ENCODE measurements around the gene KMT2C.

The KMT2C gene

DNA sequence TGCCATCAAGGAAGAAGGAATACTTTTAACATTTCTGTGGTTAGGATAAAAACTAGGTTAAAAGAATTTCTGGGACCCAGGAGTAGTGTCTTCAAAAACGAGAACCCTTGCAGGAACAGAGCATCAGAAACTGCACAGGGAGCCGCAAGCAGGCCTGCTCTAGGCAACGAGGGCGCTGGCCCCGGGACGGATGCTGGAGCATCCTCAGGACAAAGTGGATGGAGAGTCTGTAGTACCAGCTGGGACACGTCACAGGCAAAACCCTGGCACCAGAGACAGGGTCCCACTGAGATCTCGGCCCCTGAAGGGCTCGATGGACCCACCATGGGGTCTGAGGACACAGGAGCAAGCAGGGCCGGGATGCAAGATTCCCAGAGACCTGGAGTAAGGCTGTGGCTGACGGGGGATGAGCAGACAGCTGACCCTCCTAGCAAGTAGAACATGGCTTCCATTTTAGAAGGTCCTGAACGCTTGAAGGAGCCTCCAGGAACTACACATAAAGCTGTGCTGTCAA lies 303.8 kb downstream of the KMT2C start:
- no peak for DNase-seq

DNA sequence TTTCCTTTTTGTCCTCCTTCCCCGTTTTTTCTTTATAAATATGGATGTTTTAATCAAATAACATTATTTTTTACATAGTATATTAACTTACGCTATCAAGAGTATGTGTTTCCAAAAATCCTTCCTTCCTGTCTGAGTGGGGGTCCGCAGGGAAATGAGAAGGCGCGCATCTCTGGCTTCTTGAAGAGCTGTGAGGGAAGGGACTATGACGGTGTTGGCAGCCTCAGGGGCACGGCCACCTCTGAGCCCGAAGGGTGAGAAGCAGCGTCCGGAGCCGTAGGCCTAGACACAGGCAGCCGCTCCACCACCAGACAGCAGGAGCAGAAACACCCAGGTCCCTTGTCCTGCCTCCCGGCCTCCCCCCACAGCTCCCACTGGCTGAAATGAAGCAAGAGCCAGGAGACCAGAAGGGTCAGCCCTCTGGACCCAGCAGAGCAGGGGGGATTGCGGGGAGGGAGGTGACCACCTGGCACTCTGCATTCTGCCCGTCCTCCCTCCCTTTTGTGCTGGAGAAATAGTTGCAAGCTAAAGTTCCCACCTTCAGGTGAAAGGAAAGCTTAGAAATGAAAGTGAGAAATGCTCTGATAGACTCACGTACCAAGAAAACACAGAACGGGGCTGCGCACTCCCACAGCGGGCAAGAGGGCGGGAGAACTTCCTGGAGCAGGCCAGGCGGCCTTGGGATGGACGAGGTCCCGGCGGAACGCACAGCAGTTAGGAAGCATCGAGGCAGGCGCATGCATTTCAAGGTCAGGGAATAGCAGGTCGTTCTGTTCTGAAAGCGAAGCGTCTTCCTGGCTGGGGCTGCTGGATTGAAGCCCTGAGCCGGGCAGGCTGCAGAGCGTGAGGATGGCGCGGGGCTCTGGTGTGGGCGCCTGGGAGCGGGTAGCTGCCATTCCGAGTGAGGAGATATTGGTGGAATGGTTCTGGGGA lies 304.9 kb downstream of the KMT2C start:
- DNase-seq: no peak

DNA sequence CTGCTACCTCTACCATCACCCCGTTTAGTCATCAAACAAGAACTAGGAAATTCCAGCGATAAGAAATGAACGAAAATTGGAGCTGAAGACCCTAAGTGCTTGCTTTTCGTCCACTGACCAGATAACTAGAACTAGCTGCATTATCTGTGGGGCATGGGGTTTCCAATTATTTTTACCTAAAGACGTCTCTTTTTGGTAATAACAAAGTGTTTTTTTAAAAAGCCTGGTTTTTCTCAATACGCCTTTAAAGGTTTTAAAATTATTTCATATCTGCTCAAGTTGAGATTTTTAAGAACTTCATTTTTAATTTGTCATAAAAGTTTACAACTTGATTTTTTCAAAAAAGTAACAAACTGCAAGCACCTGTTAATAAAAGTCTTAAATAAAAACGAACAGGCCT lies 306.1 kb downstream of the KMT2C start:
- DNase-seq: no peak

DNA sequence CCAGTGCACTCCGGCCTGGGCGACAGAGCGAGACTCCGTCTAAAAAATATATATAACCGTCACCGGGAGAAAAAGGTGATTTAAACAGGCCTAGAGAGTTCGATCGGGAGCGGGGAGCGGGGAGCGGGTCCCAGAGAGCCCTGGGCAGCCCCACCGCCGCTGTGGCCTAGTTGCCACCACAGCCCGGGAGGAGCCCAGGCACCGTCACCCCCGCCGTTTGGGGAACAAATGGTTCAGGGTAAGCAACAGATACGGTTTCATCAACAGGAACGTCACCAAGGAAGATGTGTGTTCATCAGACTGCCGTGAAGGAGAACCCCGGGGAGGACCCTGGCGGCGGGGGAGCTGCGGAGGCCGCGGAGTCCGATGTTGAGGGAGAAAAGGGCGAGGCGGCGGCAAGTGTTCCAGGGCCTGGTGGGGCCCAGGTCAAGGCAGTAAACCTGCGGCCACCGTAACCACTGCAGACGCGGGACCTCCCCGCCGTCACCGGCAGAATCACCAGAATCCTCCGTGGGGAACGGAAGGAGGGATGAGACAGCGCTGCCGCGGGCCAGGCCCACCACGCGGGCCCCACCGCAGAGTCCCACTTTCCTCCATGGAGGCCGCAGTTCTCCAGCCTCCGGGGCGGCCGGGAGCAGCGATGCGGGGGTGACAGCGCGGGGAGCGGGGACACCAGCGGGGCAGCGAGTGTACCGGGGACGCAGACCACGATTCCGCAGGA lies 306.9 kb downstream of the KMT2C start:
- no peak for DNase-seq

DNA sequence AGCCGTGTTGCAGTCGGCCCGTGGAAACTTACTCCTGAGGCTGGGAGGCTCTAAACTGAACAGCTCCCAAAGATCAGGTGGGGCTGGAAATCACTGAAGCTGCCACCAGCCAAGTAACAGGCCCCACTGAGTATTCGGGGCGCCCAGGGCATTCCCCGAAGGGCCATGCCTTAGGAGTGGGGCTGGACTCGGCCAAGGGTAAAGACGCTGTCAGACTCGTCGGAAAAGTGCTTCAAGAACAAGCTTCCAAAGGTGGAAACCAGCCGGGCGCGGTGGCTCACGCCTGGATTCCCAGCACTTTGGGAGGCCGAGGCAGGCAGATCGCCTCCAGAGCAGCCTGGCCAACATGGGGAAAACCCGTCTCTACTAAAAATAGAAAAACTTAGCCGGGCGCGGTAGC lies 307.6 kb downstream of the KMT2C start:
- DNase-seq: no peak

DNA sequence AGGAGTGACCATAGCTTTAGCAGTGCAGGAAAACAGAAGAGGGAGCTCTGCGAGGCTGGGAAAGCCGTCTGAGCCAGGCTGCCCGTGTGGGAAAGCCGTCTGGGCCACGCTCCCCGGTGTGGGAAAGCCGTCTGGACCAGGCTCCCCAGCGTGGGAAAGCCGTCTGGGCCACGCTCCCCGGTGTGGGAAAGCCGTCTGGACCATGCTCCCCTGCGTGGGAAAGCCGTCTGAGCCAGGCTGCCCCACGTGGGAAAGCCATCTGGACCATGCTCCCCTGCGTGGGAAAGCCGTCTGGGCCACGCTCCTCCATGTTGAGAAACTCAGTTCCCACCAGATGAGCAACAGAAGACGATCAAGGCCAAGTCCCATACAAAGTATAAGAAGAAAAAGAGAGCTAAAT lies 308.6 kb downstream of the KMT2C start:
- DNase-seq: no peak

DNA sequence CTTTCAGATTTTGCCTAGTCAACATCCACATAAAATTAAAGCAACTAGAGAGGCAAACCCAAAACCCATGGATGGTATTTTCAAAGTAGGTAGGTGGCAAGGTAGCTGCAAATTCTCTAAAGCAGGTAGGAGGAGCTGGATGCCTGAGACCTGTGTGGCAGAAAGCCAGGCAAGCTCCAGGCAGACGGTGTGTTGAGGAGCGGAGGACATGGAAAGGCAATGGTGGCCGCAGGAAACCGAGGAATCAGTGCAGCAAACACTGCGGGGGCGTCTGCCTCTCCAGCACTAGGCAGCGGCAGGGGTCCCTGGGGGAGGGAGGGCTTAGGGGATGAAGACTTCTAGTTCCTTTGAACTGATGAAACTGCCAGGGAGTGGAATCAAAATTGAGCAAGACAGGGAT lies 309.1 kb downstream of the KMT2C start:
- DNase-seq: no peak

DNA sequence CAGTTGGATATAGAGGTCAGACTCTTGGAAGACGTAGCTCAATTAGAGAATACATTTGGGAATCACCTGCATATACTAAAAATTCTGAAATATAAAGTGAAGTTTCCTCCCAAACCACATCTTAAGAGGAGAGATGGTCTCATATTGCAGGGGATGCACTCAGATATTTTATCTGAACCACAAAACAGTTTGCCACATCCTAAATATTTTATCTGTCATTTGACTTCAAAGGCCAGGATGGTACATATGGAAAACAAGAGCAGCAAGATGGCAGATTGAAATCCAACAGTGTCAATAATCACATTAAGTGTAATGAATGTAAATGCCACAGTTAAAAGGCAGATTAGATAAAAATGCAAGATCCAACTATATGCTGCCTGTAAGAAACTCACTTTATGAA lies 313.3 kb downstream of the KMT2C start:
- DNase-seq: no peak

DNA sequence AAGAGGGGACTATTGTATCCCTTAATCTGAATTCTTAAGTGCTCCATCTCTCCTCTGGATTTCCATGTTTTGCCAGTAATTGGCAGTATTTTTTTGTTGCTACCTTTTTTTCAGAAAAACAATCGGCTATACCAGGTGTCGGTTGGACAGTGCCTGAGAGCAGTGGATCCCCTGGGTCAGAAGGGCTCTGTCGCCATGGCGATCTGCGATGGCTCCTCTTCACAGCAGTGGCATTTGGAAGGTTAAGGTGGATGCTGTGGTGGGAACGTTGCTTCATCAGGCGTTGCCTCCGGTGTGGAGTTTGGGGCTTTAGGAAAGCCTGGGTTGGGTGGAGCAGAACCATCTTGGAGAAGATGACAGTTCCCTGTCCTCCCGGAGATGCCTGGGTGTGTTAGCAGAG lies 314.4 kb downstream of the KMT2C start:
- no peak for DNase-seq

DNA sequence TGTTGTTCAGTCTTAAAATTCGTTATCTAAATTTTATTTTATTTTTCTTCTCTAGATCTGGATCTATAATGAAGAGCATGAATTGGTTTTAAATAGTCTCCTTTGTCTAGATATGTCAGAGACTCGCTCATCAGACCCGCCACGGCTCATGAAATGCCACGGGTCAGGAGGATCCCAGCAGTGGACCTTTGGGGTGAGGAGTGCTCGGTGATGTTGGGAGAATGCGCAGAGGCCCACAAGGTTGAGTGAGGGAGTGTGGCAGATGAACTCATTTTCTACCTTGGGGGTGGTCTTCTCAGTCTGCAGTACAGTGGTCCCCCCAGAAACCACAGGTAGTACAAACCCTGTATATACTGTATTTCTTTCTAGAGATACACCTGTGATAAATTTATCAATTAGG lies 315.0 kb downstream of the KMT2C start:
- no peak for DNase-seq

DNA sequence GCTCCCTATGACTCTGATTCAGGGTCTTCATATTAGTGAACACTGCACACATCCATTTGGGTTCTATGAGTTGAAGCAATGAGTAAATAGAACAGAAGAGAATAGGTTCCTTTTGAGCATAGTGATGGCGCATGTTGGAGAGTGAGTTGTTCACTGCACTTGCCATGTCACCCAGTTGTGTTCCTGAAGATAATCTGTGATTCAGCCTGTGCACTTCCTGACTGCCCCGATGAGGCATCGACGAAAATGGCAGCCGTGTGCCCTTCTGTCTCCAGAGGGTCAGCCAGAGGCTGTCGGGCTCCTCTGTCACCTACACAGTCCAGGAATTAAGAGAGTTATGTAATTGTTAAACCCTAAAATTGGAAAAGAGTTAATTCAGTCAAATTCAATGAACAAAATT lies 315.6 kb downstream of the KMT2C start:
- DNase-seq: no peak

DNA sequence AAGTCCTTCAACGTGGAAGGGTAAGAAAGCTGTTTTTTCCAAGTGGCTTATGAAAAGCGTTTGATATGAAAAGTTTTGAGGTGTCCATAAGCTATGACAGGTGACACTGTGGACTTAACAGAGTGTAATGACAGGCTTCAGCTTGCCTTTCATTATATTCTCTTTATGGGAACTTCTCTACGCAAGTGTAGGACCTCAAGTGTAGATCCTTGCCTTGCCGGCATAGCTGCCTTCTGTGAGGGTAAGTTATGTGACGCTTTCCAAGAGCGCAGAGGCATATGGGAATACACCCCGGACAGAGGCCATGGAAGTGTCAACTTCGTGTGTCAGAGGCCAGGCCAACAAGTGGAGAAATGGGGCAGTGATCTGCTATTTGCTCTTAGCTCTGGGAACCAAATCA lies 318.4 kb downstream of the KMT2C start:
- no peak for DNase-seq

DNA sequence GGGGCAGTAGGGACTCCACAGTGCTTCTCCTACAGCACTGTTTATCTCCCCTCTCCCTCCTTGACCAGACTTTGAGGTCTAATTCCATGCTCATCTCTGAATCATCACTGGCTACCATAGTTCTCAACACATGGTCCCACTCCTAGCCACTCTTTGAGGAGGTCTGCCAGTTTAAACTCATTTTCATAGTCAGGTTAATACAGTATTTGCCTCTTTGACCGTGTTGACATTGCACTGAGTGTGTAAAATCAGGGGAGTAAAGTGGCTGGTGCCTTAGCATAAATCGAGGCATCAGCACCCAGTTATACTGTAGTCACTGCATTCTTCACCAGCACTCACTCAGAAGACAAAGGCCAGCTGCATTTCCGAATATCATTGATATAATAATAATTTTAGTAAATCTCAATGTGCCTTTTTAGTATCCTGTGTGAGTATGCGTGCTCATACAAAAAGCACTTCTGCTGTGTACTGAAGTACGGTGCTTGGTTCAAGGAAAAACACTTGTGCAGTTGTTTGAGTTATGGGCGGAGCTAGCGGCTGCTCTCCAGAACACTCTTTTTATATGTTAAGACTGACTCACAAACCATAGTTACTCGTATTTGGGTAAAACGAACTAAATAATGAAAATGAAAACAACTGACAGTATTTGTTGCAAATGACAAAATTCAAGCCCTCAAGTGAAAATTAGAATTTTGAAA lies 320.6 kb downstream of the KMT2C start:
- no peak for DNase-seq

DNA sequence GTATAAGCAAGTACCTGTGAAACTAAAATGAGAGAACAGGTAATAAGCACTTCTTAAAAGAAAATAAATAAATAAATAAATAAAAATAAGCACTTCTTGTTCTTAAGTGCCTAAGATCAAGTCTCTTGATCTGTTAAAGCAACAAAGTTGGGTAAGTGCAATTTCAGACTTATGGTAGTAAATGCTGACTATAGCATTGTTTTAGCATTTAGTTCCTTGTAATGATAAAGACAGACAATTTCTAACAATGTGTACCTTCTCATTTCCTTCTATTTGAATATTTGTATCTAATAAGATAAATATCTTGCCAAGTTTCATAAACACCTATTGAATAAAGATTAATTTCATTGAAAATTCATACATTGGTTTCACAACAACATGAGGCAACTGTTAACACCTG lies 323.0 kb downstream of the KMT2C start:
- no peak for DNase-seq

DNA sequence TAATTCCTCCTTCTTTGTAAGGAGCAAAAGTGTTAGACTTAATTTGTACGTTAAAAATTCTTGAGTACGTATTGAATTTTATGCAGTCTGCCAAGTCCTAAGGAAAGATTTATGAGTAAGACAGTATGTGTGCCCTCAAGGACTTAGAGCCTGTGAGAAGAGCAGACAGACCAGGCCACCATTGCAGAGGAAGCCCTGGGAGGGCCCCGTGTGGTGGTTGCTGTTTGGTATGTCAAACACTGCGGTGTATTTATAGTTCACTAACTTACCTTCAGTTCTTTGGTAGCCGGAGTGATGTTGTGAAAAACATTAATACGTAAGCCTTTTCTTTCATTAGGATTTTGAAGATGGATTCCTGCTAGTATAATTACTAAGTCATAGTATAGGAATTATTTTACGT lies 327.4 kb downstream of the KMT2C start:
- DNase-seq: no peak

DNA sequence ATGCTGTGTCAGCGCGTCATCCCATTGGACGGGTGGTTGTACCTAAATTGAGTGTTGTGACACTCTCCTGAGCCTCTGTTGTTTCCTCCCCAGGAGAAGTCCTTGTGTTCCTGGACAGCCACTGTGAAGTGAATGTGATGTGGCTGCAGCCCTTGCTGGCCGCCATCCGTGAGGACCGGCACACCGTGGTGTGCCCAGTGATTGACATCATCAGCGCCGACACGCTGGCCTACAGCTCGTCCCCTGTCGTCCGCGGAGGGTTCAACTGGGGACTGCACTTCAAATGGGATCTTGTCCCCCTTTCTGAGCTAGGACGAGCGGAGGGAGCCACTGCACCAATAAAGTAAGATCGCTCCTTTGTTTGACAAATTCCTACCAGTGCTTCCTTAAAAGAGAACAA lies 327.9 kb downstream of the KMT2C start:
- no peak for DNase-seq

DNA sequence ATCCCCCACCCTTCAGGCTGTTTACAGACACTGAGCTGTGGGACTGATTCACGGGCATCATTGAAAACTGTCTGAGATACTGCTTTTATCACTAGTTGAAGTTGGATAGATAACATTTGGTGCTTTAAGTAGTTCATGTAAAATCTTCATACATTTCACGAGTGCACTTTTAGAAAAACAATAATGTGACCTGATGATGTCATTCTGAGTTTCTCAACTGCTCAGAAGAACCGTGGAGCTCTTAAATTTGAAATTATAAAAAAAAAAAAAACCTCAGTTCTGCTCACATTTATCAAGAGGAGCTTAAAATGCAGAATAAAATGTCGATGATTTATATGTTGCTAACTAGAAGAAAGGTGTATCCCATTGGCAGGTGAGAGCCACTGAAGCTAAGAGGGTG lies 328.8 kb downstream of the KMT2C start:
- no peak for DNase-seq

DNA sequence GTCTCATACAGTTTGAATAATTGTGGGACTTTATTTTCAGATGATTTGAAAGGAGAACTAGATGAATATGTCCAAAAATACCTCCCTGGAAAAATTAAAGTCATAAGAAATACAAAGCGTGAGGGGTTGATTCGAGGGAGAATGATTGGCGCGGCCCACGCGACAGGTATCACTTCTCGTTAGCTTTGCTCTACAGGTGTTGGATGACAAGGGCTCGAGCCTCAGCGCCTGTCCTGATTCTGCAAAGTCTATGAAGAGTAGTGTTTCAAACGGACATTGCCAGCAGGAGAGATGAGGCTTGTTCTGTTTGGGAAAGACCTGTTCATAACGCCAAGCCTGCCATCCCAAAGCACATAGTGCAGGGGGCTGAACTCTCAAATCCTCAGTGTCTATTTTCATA lies 330.6 kb downstream of the KMT2C start:
- no peak for DNase-seq

DNA sequence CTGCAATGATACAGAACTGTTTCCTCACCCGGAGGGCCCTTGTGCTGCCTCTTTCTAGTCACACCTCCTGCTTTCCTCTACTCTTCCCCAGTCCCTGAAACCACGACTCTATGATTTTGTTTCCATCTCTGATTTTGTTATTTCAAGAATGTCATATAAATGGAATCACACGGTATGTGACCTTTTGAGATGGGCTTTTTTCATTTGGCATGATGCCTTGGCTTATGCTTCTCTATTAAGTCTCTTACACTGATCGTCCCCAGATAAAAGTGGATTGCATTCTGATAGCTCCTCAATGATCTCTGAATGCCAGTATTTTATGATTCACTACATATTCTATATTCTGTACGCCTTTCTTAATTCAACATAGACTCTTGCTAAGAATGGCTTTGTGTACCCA lies 332.1 kb downstream of the KMT2C start:
- DNase-seq: no peak

DNA sequence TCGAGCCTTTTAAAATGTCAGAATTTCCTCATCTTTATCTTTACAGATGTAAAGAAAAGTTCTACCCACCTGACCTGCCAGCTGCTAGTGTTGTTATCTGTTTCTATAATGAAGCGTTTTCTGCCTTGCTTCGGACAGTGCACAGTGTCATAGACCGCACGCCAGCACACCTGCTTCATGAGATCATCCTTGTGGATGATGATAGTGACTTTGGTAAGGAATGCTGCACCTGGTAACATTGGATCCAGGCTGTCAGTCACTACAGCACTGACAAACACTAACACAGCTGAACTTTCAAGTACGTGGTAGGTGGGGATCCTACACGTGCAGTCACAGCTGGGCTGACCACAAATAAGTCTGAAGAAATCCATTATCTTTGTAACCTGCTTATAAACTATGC lies 332.7 kb downstream of the KMT2C start:
- no peak for DNase-seq

DNA sequence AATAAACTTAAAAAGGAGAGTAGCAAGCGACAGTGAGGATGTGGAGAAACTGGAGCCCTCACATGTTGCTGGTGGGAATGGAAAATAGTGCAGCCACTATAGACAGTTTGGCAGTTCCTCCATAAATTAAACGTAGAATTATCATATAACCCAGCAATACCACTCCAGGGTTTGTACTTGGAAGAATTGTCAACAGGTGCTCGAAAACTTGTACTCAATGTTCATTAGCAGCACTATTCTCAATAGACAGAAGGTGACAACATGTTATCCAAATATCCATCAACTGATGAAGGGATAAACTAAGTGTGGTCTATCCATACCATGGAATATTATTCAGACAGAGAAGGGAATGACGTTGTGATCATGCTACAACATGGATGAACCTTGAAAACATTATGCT lies 338.5 kb downstream of the KMT2C start:
- DNase-seq: no peak

DNA sequence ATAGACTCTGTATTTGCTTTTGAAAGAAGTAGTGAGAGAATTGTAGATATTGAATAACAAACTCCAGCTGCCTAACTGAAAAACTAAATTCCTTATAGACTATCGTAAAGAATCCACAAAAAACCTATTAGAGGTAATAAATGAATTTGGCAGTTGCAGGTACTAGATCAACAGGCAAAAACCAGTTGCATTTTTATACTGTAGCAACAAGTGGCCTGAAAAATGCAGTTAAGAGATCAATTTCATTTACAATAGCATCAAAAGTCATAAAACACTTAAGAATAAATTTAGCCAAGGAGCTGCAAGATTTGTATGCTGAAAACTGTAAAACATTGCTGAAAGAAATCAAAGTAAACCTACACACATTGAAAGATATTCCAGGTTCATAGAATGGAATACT lies 340.0 kb downstream of the KMT2C start:
- DNase-seq: no peak

DNA sequence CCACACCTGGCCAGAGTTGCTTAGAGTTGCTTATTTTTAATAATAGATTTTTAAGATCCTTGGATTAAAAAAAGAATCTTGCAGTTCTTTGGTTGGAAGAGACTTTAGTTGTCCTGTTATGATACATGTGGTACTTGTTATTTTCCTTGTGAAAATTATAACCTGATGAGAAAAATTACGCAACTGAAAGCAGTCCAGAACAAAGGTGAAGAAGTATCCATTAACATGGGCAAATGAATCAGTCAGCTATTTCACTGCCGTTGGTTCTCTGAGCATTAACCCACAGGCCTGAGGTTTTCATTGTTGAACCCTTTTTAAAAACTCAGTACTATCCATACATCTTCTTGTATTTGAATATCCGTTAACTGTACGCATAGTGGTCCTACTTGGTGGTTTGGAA lies 342.1 kb downstream of the KMT2C start:
- DNase-seq: no peak

DNA sequence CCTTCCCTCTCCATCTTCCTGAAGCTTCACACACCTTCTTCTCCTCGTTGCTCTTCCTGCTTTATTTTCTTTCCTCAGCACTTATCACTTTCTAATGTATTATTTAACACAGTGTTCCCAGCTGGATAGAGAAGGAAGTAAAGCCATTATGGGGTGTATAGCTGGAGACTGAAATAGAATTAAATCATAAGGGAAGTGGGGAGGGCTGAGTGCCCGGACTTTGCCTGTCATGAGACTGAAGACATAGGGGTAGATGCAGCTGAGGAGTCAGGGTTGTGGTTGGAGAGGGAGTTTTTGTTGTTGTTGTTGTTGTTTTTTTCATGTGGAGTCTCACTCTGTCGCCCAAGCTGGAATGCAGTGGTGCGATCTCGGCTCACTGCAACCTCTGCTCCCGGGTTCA lies 345.1 kb downstream of the KMT2C start:
- DNase-seq: no peak

All from CD4-positive, alpha-beta T cell treated with Interleukin-4 for 4 hours (primary cell).